ENCODE results near the gene SLC7A8.

GRCh38 chr14:23141706-23142444 lies 41.6 kb downstream of the SLC7A8 start:
- no peak for TF ChIP-seq CTCF (IDR thresholded peaks at IDR 0.05; ENCODE audit: borderline replicate concordance, extremely low read depth, low read length, poor library complexity, severe bottlenecking)
- no peak for TF ChIP-seq EZH2 (IDR thresholded peaks at IDR 0.05; ENCODE audit: borderline replicate concordance, low read depth, low read length, severe bottlenecking)

All from DND-41 (cell line).